ENCODE data around the gene KATNB1. TPM values are rescaled to one million over a fixed set of nuclear protein-coding genes. Genes with fewer than 3 reads are reported as not detected.

The KATNB1 gene
- total RNA-seq, 2 experiments from 2014 or later, result 23.1 to 31.7 TPM

DNA sequence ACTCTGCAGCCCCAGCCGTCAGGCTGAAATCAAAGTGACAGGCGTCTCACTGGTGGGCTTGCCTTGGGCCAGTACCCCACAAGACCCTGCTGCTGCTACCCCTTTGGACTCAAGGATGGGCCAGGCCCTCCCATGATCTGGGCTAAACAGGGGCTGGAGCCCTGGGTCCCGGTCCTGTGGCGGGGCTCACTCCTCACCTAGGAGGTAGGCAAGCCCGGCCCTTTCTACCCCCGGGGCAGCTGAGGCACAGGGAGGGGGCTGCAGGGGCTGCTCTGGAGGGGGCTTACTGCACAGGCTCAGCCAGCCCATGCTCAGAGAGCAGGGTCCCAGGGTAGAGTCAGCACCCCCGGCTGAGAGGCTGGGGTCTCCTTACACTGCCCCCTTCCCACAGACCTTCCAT is 23.6 kb downstream of the KATNB1 start:
- Mint-ChIP-seq H3K27me3 (no peaks in the 10 kb centered on the region), H3K4me1 (no peaks in the 10 kb centered on the region), H3K27ac (no peak overlapping the region), H3K4me3 (no peak overlapping the region), H3K36me3 (ENCODE audit: low read depth) (peaks cover 2% of the 10 kb centered on the region), H3K9me3 (no peaks in the 10 kb centered on the region)
- ChIA-PET CTCF (no interaction called here), POLR2A (no interaction called here)
- no peak for DNase-seq

DNA sequence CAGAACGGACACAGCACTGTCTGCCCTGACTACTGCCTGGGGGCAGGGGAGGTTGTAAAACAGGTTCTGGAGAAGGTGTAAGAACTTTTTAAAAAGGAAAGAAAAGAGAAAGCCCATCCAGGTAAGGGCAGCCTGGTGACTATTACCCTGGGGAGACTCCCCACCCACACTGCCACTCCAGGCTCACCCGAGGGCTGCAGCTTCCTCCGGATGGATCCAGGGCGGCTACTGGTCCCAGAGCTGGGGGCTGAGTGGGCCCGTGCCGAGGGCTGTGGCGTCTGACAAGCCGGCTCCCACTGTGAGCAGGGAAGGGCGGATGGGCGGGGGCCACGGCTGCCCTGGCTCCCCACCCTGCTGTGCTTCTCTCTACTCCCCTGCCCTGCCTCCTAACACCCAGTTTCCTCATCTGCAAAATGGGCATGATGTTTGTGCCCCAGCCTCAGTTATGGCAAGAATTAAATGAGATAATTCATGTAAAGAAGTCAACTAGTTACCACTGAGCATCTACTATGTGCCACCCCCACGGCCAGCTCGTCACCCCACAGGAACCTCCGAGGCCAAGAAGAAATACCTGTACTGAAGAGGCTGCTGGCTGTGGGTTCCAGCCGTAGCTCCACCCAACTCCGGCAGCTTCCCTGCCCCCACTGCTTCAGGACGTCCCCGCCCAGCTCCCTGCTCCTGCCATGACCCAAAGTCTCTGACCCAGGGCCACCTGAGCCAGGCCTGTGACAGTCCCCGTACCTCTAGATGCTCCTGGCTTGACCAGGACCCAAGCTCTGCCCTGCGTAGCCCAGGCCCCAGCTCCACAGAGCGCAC is 24.2 kb downstream of the KATNB1 start:
- CTCF ChIA-PET, result no interaction called here
- Mint-ChIP-seq H3K36me3 (ENCODE audit: low read depth) (peaks cover 2% of the 10 kb centered on the region), H3K27ac (no peak overlapping the region), H3K4me3 (no peak overlapping the region), H3K27me3 (no peaks in the 10 kb centered on the region), H3K4me1 (no peaks in the 10 kb centered on the region), H3K9me3 (no peaks in the 10 kb centered on the region)
- no peak for DNase-seq
- POLR2A ChIA-PET, result no interaction called here

DNA sequence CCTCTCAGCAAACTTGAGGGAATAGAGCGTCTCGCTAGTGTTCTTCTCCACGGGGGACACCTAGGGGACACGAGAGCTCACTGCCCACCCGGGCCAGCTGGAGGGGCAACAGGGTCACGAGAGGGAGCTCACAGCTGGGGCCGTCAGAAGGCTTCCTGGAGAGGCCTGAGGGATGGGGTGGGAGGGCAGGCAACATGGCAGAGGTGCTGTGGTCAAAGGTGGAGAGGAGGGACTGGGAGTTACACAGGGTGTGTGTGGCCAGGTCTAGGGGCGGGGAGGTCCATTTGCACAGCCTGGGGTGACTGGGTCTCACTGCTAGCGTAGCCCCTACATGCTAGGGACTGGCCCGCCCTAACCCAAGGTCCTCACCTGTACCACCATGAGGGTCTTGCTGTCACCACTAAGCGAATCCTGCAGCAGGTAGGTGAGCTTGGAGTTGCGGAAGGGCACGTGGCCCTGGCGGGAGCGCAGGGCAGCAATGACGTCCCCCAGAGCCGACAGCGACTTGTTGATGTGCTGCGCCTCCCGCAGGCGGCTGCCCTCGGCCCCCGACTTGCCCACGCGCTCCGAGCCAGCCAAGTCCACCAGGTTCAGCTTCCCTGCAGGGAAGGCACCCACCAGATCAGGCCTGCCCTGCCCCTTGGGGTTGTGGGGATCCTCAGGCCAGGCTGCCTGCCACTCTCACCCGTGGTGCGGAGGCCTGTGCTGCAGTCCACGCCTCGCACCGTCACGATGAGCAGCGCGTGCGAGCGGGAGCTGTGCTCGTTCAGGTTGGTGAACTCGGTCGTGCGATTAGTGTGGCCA is 25.0 kb downstream of the KATNB1 start:
- Mint-ChIP-seq H3K9me3 (no peaks in the 10 kb centered on the region), H3K4me1 (no peaks in the 10 kb centered on the region), H3K4me3 (no peak overlapping the region), H3K36me3 (ENCODE audit: low read depth) (peaks cover 2% of the 10 kb centered on the region), H3K27ac (no peak overlapping the region), H3K27me3 (no peaks in the 10 kb centered on the region)
- ChIA-PET POLR2A (no interaction called here), CTCF (no interaction called here)
- DNase-seq, result no peak

DNA sequence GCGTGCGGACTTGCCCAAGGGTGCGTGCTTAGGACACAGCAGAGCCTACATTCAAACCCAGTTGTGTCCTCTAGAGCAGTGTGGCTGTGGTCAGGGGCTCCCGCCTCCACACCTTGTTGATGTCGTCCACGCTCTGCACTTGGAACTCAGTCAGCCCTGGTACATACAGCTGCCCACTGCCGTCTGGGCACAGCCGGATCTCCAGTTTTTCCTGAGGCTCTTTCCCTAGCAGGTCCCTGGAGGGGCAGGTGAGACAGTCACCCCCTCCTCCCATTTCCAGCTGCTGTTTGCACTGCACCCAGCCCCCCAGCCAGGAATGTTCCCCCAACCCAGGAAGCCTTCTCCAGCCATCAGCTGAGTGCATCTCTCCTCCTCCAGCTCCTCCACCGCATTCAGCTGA is 25.7 kb downstream of the KATNB1 start:
- no peaks in the 10 kb centered on the region for H3K36me3 Mint-ChIP-seq (ENCODE audit: low read depth)
- CTCF ChIA-PET, result no interaction called here
- no peak overlapping the region for H3K27ac Mint-ChIP-seq
- no peak for DNase-seq
- H3K9me3 Mint-ChIP-seq, result no peaks in the 10 kb centered on the region
- POLR2A ChIA-PET, result no interaction called here
- no peak overlapping the region for H3K4me3 Mint-ChIP-seq
- no peaks in the 10 kb centered on the region for H3K4me1 Mint-ChIP-seq
- H3K27me3 Mint-ChIP-seq, result no peaks in the 10 kb centered on the region

DNA sequence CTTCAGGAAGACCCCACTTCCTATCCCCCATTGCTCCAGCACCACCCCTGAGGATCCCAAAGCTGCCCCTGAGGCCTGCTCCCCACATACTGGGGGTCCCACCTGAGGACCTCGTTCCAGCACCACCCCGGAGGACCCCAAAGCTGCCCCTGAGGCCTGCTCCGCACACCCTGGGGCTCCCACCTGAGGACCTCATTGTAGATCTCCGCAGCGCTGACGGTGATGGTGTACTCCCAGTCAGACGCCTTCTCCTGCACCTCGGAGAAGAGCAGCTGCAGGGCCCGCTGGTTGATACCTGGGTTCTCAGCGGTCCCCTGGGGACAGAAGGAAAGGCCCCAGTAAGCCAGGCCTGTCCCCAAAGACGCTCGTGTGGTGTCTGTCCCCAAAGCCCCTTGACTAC is 26.4 kb downstream of the KATNB1 start:
- Mint-ChIP-seq H3K36me3 (ENCODE audit: low read depth) (no peaks in the 10 kb centered on the region), H3K9me3 (no peaks in the 10 kb centered on the region), H3K27ac (no peak overlapping the region), H3K4me1 (no peaks in the 10 kb centered on the region), H3K27me3 (no peaks in the 10 kb centered on the region), H3K4me3 (no peak overlapping the region)
- ChIA-PET CTCF (no interaction called here), POLR2A (no interaction called here)
- no peak for DNase-seq

DNA sequence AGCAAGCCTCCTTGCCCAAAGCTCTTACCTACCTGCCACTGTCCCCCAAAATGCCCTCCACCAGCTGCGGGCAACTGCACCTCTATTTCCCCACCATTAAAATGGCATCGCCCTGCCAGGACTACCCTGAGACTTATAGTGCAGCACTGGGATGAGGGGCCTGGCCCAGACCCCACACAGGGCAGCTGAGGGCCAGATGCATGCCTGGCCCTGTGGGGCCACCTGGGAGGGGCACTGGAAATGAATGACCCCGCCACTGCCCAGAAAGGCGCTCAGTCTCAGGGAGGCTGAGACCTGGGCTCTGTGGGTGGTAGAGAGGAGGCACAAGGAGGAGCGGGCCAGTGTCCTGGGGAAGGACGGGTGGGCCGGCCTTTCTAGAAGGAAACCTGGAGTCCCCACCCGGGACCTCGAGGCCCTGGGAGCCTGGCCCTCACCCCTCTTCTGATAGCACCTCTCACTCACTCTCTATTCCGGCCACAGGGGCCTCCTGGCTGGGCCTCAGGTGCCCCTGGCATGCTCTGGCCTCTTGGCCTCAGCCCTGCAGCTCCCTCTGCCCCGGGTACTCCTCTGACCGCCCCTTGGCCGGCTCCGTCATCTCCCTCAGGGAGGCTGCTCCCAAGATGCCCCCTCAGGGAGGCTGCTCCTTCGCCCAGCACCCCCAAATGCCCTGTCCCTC is 26.9 kb downstream of the KATNB1 start:
- no peak for DNase-seq
- ChIA-PET POLR2A (no interaction called here), CTCF (no interaction called here)
- Mint-ChIP-seq H3K27me3 (no peaks in the 10 kb centered on the region), H3K4me1 (no peaks in the 10 kb centered on the region), H3K27ac (no peak overlapping the region), H3K9me3 (no peaks in the 10 kb centered on the region), H3K4me3 (no peak overlapping the region), H3K36me3 (ENCODE audit: low read depth) (no peaks in the 10 kb centered on the region)

DNA sequence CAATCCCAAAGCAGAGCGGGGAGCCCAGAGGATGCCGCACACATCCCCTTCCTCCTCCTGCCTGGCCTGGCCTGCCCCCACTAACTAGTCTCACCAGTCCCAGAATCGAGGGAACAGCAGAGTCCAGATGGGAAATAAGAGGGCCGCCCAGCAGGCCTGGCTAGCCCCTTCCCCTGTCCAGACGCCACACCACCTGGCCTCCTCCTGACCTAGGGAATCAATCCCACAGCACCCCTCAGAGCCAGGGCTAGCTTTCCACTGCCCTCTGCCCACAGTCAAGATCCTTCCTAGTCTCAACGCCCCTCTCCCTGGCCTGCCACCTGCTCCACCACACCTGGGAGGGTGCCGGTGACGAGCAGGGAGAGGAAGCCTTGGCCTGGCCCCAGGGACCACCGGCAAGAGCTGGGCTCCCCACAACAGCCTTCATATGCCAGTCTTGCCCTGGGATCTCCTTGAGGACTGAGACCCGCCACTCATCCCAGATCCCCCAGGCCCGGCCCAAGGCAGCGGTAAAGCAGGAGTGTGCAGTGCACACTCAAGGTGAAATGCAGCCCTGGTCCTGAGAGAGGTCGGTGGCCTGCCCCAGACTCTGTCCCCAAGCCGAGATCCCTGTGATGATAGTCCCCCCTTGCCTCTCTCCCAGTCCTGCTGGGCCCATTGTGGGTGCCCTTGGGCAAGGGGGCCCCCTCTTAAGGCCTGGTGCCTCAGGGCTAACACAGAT is 27.9 kb downstream of the KATNB1 start:
- H3K27ac Mint-ChIP-seq, result no peak overlapping the region
- CTCF ChIA-PET, result no interaction called here
- no peak overlapping the region for H3K4me3 Mint-ChIP-seq
- no peaks in the 10 kb centered on the region for H3K36me3 Mint-ChIP-seq (ENCODE audit: low read depth)
- no peaks in the 10 kb centered on the region for H3K9me3 Mint-ChIP-seq
- no peak for DNase-seq
- no peaks in the 10 kb centered on the region for H3K4me1 Mint-ChIP-seq
- POLR2A ChIA-PET, result no interaction called here
- H3K27me3 Mint-ChIP-seq, result no peaks in the 10 kb centered on the region

DNA sequence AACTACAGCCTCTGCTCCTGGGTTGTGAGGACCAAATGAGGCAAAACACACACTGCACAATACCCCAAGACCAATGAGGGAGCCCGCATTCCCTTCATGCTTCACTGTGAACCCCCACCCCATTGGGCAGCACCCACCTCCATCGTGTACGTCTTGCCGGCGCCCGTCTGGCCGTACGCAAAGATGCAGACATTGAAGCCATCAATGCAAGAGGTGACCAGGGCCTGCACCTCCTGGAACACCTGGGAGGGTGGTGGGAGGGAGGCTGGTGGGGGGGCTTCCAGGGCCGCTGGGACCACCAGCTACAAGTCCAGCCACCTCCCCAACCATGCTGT is 28.4 kb downstream of the KATNB1 start:
- H3K4me3 Mint-ChIP-seq, result no peak overlapping the region
- ChIA-PET POLR2A (no interaction called here), CTCF (no interaction called here)
- no peaks in the 10 kb centered on the region for H3K4me1 Mint-ChIP-seq
- H3K27ac Mint-ChIP-seq, result no peak overlapping the region
- no peaks in the 10 kb centered on the region for H3K27me3 Mint-ChIP-seq
- H3K9me3 Mint-ChIP-seq, result no peaks in the 10 kb centered on the region
- no peaks in the 10 kb centered on the region for H3K36me3 Mint-ChIP-seq (ENCODE audit: low read depth)
- DNase-seq, result no peak

DNA sequence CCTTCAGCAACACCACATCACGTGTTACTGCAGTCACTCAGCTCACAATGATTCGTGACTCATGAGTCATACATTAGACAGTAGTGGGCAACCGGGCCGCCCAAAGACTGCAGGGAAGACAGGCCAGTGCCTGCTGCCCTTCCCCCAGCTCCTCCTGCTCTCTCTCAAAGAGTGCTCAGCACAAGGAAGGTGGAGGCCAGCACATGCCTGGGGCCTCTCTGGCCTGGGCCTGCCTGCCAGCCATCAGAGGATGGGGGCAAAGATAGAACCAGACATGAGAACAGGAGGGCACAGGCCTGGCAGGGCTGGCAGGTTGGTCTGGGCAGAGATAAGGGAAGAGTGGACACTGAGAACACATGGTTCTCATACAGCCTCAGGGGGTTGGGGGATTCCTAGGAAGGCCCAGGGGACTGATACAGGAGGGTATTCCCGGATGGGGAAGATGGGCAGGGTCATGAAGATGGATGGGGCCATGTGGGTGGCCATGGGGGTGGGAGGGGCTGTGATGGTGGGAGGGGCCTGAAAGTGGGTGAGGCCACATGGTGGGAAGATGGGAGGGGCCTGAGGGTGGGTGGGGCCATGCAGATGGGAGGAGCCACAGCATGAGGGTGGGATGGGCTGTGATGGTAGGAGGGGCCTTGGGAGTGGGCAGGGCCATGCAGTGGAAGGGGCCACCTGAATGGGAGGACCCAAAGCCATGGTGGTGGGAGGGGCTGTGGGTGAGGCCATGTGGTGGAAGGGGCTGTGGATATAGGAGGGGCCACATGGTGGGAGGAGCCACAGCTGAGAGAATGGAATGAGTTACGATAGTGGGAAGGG is 29.0 kb downstream of the KATNB1 start:
- Mint-ChIP-seq H3K4me1 (no peaks in the 10 kb centered on the region), H3K36me3 (ENCODE audit: low read depth) (no peaks in the 10 kb centered on the region), H3K9me3 (no peaks in the 10 kb centered on the region), H3K27ac (no peak overlapping the region), H3K27me3 (no peaks in the 10 kb centered on the region), H3K4me3 (no peak overlapping the region)
- ChIA-PET POLR2A (no interaction called here), CTCF (no interaction called here)
- peak; percentile 23 for DNase-seq

DNA sequence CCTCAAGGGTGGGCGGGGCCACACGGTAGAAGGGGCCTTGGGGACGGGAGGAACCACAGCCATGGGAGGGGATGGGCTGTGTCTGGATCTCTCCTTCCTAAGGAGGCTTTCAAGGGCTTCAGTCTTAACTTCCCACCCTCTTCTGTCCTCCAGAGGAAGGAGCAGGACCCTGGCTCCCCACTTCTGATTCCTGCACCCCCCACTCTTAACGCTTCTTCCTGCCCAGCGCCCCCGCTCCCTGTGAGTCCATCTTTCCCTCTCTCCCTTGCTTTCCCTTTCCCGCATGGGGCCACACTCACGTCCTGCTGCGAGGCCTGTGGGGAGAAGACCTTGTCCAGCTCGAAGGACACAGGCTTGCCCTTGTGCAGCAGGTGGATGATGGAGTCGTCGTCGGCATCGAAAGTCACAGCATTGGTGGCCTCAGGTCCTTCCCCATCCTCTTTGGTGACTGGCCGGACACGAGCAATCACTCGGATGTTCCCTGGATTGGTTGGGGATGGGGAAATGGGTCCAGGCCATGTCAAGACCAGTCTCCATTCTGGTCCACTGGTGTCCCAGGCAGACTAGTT is 29.7 kb downstream of the KATNB1 start:
- H3K4me3 Mint-ChIP-seq, result no peak overlapping the region
- H3K36me3 Mint-ChIP-seq (ENCODE audit: low read depth), result no peaks in the 10 kb centered on the region
- no peaks in the 10 kb centered on the region for H3K4me1 Mint-ChIP-seq
- H3K27ac Mint-ChIP-seq, result no peak overlapping the region
- ChIA-PET POLR2A (no interaction called here), CTCF (interaction anchor here (1.6 kb wide), 1 partner anchor 9 kb away, joined by 4 read pairs; no protein-coding TSS in a partner anchor)
- no peak for DNase-seq
- H3K9me3 Mint-ChIP-seq, result no peaks in the 10 kb centered on the region
- H3K27me3 Mint-ChIP-seq, result no peaks in the 10 kb centered on the region

DNA sequence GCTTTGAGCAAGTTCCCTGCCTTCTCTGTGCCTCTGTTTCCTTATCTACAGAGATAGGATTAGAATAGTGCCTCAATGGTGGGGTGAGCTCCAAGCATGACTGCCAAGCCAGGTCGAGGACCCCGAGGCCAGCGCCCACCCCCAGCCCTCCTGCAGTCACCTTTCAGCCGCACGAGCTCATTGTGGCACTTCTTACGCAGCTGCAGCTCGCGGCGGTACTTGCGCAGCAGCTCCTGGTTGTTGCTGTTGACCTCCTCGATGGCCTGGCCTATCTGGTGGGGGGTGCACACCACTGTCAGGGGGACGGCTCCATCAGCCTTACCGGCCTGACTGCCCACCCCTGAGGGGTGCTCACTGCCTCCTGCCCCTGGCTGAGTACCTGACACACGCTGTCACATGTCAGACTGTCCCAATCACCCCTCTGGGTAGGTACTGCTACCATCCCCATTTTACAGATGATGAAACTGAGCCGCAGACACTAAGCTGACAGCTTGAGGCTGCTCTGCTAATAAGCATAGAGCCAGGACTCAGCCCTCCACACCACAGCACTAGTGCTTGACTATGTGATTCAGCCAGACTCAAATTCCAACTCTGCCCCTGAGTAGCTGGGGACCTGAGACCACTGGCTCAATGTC is 31.3 kb downstream of the KATNB1 start:
- Mint-ChIP-seq H3K36me3 (ENCODE audit: low read depth) (no peaks in the 10 kb centered on the region), H3K4me1 (no peaks in the 10 kb centered on the region), H3K9me3 (no peaks in the 10 kb centered on the region), H3K27me3 (no peaks in the 10 kb centered on the region), H3K4me3 (no peak overlapping the region), H3K27ac (no peak overlapping the region)
- CTCF ChIA-PET, result interaction anchor here (1.4 to 1.6 kb wide), 3 partner anchors 10 to 119 kb away, joined by 4 to 6 read pairs (median 5); no protein-coding TSS in a partner anchor
- DNase-seq, result no peak
- POLR2A ChIA-PET, result interaction anchor here (0.7 kb wide), 1 partner anchor 92 kb away, joined by 4 read pairs; no protein-coding TSS in a partner anchor

Data from activated CD4-positive, alpha-beta T cell treated with anti-CD3 and anti-CD28 coated beads, Interleukin-2, amount 10 ng/mL, durations not matched to agents 7 days and 5 days (primary cell).